HG02588 (cell line): ENCODE data around the gene IL17RB.
A peak's percentile ranks its signal among the peaks of the same experiment; 100 is the strongest.

Experiments used
- ATAC-seq: cut with Tn5 transposase; IDR thresholded peaks from one replicate; pipeline ENCODE4 v1.9.1; 2021; ENCODE audit warnings: mild to moderate bottlenecking, moderate library complexity; ENCODE audit not compliant: unreplicated experiment

Gene IL17RB

DNA sequence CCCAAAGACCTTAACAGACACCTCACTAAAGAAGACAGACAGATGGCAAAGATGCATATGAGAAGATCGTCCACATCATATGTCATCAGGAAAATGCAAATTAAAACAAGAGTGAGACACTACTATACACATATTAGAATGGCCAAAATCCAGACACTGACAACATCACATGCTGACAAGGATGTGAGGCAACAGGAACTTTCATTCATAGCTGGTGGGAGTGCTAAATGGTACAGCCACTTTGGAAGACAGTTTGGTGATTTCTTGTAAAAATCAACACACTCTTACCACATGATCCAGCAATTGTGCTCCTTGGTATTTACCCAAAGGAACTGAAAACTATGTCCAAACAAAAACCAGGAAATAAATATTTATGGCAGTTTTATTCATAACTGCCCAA is 17.8 kb upstream of the IL17RB start:
- no peak for ATAC-seq

DNA sequence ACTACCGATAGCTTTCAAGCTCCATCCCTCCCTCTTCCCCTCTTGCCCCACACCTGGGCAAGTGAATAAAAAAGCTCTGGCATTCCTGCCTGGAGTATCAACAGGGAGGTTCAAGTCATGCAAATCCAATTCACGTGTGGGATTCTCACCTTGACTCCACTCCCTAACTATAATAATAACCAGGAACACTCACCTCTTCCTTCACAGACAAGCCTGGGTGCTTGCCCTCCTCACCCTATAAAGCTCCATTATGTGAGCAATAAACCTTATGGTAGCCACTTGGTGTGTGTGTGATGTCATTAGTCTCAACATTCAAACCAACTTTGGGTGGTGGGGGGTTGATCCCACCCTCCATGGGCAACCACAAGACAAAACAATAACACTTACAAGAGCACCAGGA is 16.8 kb upstream of the IL17RB start:
- no peak for ATAC-seq

DNA sequence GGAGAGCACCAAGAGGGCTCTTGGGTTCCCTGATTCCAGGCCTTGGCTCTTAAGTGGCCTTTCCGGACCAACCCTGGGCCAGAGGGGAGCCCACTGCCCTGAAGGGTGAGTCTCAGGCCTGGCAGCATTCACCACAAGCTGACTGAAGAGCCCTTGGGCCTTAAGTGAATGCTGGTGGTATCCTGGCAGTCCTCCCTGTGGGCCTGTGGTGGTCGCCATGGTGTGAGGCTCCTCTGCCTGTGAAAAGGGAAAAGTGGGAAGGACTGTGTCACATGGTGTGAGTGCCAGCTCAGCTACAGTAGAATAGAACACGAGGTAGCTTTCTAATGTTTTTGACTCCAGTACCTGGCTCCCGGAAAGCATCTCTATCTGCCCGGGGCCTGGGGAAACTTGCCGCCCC is 15.4 kb upstream of the IL17RB start:
- no peak for ATAC-seq

DNA sequence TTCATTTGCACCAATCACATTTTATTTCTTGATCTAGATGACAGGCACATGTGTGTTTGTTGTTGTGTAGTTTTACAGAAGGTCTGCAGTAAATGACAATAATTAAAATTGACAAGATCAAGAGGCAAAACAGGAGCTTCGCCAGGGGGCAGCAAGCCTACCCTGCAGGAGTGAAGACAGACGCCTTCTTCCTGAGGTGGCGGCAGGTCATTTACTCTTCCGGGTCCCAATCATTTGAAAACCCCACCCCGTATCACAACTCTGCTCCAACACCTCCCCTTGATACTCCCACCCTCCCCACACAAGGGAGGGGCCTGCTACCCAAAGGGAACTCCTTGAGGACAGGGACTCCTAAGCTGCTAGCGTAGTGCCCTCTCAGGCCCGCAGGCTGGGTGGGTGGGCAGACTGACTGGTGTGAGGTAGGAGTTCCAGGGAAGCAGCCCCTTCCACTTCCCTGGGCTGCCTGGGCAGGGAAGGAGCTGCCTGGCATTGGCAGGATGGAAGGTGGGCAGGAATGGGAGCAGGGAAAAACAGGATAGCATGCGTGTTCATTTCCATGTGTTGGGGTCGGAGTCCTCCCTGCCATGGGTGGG is 13.2 kb upstream of the IL17RB start:
- no peak for ATAC-seq

DNA sequence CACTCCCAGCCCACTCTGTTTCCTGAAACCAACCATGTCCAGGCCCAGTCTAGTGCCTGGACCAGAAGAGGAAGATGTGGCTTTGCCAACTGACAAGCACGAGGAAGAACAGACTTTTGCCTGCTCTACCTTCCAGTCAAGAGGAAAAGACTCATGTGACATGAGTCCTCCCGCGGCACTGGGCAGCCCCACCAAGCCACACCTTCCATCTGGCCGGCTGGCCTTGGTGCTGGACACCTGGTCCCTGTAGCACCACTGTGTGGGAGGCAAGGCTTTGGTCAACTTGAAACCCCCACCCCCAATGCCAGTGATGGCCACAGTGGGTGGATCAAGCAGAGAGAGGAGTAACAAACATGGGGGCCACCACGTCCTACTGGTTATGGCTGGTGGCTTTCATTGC is 12.7 kb upstream of the IL17RB start:
- no peak for ATAC-seq

DNA sequence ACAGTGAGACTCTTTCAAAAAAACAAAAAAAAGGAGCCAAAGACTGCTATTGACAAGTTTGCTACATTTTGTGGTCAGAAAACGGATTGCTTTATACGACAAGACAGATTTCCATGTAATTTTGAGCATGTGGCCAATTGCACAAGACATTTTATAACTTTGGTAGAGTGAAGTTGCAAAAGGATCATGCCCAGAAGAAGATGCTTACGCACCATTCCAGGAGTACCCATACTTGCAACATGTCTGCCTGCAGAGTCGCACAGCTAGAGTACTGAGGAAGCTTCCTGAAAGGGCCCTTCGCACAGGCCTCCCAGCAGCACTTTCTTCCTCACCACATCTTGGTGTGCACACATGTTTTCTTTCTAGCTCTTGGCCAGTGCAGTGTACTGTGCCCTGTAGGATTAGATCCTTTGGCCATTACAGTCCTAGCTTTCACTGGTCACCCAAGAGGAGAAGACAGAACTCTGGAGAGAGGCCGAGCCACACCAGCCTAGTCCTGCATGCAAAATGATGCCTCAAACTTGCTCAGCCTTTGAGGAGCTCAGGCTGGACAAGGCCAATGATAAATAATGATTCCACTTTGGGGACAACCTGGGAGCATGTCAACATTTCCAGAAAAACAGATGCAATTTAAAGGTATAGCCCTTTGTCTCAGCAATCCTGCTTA is 11.8 kb upstream of the IL17RB start:
- no peak for ATAC-seq

DNA sequence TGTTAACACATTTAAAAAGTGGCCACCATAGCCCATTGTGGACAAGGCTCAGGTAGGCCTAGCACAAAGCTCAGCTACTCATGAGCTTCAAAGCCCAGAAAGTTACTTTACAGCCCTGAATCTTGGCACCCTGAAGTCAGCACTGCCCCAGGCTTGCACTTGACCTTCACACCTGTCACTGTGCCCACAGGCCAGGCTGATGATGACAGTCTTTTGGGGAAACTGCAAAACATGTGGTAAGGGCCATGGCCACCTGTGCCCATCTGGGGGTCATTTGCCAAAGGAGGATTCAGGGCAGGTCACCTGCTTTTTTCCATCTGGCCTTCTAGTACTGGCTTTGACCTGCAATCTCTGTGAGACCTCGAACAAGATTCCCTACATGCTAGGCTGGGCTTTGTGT is 11.1 kb upstream of the IL17RB start:
- no peak for ATAC-seq

DNA sequence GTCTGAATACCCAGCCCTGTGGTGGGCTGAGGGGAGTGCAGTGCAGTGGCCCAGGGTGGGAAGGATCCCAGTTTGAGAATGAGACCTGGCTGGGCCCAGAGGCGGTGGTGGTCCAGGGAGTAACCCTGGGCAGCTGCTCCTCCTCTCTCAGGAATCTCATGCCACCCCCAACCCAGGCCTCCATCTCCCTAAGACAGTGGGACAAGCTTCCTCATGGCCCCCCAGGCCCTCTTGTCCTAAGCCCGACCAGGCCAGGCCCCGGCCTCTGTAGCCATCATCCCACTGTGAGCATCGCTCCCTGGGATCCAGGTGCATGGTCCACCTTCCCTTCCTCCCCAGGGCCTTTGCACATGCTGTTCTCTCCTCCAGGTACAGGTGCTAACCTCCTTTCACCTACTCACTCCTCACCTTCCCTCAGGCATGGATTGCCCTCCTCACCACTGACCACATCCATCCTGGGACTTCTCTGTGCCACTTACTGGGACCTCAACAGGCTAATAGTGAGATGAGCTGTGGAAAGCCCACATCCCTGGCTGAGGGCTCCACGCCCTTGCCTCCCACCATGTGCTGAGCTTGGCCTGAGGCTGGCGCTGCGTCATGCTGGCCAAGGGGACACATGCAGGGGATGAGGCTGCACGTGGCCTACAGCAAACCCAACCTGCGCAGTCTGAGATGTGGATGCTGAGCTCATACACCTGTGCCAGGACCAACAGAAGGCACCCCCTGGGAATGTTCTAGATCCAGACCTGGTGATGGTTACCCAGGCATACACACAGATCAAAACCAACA is 10.1 kb upstream of the IL17RB start:
- no peak for ATAC-seq

DNA sequence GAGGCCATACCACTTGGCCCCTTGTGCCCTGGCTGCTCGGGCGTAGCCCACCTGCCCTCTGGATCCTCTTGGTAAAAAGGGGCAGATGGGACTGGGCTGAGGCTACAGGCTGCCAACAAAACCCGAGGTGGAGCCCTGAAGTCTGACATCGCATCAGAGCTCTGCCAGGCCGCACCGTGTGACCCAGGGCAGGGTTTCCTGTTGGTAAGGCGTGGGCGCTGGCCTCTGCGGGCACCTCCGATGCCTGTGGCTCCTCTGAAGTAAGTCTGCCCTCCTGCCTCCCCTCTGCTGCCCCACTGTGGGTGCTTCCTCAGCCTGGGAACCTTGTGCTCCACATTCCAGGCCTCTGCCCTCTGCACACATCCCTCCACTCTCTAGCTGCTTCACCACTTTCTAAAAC is 9.0 kb upstream of the IL17RB start:
- ATAC-seq: no peak

DNA sequence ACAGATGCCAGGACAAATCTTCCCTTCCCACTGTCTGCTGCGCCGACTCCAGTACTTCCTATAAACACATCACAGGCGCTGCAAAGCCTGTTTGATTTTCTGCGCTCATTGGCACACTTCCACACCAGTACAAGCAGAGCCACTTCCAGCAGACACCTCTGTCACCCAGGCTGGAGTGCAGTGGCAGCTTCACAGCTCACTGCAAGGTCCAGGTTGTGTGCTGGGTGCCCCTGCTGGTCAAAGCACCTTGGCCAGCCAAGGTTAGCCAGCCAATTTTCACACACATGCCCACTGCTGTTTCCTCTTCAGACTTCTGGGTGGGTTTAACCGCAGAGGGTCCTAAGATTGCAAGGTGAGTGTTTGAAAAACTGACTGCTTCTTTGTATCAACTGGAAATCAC is 5.1 kb upstream of the IL17RB start:
- ATAC-seq: no peak

DNA sequence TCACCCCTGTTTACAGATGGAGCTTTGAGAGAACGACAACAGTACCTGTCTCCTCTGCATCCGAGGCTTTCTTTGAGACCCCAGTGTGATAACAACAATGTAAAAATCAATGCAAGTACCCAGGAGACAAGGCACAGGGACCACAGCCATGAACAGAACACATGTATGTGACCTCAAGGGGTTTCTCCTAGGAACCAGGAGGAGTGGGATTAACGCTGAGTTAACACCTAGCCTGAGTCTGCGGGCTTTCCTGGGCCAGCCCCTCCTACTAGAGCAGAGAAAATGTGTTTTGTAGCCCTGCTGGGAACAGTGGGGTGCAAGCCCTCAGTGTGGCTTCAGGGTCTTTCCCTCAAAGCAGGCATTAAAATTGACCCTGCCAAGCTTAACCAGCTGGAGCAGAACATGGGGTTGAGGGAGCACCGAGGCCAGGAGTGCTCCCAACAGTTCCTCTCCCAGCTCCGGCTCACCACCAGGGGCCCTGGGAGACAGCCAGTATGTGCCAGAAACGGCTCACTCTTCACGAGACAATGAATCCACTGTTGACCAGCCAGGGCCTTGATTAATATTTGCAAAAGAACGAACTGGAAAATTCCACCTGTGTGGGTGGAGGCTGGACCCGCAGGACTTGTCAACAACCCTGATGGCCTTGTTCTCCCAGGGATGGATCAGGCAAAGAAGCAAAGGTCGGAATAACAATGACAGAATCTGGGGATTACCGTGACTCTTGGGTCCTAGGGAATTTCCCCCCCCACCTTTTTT is 3.8 kb upstream of the IL17RB start:
- no peak for ATAC-seq

DNA sequence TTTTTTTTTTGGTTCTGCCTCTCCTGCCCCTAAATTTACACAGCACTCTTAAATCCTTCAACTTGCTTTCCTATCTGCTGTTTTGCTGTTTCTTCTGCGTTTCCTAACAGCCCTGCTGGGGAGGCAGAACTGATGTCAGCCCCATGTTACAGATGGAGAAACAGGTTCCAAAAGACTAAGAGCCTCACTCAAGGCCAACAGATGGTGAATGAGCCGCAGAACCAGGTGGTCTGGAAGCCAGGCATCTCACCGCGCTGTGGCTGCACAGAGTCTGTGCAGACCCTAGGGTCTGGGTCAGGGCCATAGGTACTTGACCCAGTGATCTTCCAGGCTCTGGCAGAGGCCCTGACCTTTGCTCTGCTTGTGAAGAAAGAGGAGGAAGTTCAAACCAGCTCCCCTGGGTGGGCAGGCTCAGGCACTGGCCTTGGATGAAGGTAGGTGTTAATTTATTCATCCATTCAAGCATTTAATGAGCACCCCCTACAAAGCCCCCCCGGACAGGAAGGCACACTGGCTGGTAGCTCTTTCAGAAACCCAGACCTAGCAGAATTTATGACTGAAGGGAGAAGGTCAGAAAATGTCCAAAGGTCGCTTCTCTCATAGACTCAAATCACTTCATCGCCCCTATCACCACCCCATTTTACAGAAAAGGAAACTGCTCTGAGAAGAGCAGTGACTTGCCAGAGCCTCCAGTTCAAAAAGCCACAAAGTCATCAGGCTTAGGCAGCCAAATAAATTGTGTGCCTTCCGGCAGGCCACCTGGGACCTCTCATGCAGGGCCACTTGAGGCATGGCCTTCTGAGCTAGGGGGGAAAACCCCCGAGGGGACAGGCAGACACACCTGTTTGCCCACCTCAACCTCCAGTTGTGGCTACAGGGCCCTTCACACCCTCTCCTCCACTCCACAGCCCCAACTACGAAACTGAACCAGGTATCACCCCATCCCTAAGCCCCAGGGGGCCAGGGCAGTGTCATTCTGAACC is 2.9 kb upstream of the IL17RB start:
- peak; percentile 40 for ATAC-seq

DNA sequence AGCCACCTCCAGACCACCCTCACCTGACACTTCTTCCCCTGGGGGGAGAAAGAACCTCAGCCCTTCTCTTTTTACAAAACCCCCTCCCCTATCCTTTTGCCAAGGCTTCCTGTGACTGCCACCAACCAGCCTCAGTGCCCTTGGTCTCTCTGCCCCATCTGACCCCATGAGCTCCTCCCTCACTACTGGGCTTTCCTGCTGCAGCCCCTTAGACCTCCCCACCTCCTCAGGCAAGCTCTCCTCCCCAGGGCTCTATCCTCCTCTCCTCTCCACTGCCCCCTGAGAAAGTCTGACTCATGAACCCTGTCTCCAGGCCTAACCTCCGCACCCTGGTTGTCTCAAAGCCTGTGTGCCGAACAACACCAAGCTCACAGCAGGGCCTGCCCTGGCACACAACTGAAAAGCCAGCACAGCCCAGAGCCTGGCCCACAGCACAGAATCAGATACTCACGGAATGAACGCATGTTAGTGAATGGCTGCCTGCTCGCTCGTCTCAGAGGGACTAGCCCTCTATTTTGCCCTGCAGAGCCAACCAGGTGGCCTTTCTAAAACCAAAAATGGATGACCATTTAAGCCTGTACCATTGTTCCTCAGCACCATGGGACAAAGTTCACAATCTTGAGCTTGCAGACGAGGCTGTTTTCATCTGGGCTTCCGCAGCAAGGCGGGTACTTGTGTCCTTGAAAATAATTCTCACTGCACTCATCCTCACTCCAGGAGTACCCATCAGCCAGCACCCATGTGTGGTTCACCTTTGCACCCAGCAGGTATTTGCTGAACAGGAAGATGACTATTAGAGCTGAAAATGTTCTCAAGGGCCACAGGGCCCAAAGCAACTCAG is 1.9 kb upstream of the IL17RB start:
- no peak for ATAC-seq

DNA sequence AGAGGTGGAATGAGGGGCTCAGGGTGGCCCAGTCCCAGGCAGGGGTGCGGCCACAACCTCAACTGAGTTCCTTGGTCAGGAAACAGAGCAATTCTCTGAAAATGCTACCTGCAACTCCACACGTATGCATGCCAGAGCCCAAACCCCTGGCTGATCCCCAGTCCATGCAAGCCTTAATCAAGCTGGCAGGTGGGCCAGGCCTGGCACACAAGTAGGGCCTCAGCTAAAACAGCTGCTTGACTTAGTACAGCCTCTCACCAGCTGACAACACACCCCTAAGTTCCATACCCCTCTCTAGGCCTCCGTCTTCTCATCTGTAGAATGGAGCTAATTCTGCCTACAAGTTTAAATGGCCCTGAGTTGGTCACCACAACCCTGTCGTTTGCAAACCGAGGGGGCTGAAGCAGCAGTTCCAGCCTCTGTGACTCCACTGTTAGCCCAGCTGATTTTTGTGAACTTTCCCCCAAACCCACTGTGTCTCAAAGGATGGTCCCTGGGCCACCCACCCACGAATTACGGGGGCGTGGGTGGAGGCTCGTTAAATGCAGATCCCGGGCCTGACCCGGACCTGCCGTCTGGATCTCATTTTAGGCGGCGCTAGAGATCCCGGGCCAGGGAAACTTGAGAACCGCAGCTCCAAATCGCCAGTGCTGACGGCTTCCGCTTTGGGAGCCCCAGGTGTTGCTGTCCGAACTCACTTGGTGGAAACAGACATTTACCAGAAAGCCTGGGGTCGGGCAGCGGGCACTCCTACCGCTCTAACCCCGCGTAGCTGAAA is 1.1 kb upstream of the IL17RB start:
- peak; percentile 13 for ATAC-seq

DNA sequence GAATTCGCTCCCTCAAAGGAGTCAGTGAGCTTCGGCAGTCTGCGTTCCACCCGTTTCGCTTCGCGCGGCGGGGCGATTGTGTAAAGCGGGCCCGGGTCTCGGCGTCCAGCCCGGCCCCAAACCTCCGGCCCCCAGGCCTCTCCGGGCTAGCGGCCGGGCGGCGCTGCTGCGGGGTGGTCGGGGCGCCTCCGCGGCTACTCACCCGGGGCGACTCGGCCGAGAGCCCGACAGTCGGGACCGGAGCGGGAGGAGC is 561 bp upstream of the IL17RB start:
- no peak for ATAC-seq

DNA sequence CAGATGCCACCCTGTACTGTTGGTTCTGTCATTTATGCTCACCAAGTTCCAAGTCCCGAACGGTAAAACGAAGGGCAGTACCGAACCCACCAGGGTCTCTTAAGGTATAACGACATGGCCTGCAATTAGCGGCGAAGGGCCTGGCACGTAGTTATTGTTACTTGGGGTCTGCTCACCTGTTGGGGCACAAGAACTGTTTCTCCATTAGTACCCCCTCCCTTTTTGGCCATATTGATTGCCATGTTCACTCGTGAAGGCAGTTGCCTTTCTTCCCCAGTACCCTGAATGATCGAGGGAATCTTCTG is 435 bp downstream of the IL17RB start:
- ATAC-seq: no peak

DNA sequence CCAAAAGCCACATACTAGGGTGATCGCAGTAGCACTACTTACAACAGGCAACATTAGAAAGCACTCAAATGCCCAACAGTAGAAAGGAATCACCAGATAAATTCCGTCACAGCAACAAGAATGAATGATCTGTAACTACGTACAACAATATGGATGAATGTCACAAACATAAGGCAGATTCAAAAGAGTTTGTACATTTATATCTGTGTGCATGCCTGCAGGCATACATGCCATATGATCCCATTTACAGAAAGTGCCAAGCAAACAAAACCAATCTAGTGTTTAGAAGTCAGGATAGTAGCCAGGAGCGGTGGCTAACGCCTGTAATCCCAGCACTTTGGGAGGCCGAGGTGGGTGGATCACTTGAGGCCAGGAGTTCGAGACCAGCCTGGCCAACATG is 3.5 kb downstream of the IL17RB start:
- ATAC-seq: no peak

DNA sequence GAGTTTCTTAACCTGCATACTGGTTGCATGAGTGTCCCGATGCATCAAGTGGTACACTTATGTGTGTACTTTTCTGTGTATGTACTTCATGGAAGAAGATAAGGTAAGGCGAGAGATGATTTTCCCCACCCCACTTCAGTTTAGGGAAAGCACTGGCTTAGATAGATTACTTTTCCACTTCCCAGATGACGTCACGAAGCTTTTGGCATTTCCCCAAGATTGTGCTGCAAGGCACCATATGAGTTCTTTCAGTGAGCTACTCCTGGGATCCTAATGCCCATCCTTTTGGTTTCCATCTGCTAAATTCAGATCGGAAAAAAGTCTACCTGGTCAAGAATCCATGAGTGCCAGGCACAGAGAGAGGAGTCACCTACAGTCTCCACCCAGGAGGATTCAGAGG is 4.5 kb downstream of the IL17RB start:
- ATAC-seq: no peak

DNA sequence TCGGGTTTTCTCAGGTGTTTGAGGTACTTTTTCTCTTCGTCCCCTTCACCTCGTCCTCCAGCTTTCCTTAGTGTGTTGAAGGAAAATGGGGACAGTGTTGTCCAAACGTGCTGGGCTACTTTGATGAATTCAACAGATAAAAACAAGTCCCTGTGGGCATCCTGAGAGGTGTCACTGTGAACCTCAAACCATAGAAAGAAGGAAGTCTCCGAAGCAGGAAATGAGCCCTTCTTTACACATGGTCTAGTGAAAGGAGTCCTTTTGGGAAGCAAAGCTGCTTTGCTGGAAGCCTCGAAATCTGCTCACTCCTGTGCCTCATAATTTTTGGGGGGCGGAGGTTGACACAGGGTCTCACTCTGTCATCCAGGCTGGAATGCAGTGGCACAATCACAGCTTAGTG is 10.6 kb downstream of the IL17RB start:
- no peak for ATAC-seq
